Midbrain (tissue), 1 donor: Measurements from ENCODE around the gene ATP5F1D.

Source experiments
- DNase-seq: peaks from one replicate; lab custom pipeline; 2025; lab: John Stamatoyannopoulos, UW

Gene ATP5F1D

DNA sequence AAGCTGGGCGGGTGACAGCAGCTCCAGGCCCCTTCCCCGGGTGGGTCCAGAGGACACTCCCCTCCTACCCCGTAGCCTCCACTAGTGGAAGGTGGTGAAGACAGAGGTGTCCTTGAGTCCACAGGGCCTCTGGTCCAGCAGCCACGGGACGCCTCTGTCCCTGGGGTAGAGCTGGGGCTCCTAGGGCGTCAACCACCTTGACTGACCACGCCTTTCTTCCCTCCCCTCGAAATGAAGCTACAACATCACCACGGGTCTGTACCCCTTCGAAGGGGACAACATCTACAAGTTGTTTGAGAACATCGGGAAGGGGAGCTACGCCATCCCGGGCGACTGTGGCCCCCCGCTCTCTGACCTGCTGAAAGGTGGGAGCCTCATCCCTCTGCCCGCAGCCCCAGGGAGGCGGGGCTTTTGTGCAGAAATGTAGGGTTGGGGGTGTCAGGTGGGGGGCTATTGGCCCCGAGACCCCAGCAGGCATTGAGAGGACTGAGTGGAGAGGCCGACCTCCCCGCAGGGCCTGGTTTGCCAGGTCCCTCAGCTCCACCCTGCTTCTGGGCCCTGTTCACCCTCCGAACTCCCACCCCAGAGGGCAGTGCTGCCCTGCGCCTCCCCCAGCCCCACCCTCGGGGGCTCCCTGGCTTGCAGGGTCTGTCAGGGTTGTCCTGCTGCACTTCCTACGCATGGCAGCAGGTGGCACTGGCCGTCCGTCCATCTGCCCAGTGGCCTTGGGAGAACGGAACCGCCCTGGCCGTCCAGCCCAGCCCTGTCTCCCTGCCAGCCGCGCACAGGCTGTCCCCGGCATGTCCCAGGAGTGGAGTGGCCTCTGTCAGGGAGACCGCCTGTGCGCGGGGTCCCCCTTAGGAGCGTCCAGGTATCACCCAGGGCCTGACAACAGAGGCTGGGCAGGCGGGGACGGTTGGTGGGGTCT, 20.3 kb upstream of the ATP5F1D start:
- DNase-seq: peak; percentile 74

DNA sequence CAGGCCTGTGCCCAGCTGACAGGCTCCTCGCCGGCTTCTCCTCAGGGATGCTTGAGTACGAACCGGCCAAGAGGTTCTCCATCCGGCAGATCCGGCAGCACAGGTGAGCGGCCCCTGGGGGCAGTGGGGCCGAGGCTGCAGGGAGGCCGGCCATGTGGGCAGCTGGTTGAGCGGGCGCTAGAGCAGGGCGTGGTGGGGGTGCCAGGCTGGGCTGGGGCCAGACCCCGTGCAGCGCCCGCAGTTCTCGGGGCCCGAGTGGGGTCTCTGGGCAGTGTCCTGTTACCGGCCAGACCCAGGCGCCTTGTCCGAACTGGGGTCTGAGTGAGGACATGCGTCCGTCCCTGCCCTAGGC, 19.7 kb upstream of the ATP5F1D start:
- no peak for DNase-seq

GRCh38 chr19:1222394-1222793, 19.2 kb upstream of the ATP5F1D start:
- DNase-seq: no peak

GRCh38 chr19:1223018-1223855, 18.3 kb upstream of the ATP5F1D start:
- DNase-seq: no peak

GRCh38 chr19:1224047-1224825, 17.3 kb upstream of the ATP5F1D start:
- DNase-seq: no peak

DNA sequence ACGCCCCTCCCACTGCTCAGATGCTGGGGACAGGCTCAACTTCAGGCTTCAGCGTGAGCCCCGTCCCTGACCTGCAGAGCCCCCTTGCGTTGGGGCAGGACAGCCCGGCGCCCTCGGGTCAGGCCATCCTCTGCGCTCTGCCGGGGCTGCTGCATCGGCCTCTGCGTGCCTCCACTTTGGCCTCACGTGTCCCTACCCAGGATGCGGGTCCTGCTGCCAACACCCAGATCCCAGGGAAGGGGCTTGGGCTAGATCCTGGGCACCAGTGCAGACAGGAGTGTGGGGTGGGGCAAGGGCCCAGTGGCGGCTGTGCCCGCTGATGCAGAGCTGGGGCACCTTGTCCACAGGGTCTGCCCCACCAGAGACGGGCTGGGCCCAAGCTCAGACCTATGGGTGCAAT, 16.7 kb upstream of the ATP5F1D start:
- no peak for DNase-seq

GRCh38 chr19:1225440-1226226, 15.9 kb upstream of the ATP5F1D start:
- DNase-seq: no peak

DNA sequence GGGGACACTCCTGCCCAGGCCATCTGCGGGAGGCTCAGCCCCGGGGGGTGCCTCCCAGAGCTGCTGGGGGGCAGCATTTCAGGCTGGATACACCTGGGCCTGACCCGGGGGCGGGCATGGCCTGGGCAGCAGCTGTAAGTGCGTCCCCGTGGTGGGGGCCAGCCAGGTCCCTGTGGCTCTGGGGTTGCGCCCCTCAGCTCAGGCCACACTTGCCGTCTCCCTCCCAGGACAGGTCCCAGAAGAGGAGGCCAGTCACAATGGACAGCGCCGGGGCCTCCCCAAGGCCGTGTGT, 15.4 kb upstream of the ATP5F1D start:
- DNase-seq: no peak

DNA sequence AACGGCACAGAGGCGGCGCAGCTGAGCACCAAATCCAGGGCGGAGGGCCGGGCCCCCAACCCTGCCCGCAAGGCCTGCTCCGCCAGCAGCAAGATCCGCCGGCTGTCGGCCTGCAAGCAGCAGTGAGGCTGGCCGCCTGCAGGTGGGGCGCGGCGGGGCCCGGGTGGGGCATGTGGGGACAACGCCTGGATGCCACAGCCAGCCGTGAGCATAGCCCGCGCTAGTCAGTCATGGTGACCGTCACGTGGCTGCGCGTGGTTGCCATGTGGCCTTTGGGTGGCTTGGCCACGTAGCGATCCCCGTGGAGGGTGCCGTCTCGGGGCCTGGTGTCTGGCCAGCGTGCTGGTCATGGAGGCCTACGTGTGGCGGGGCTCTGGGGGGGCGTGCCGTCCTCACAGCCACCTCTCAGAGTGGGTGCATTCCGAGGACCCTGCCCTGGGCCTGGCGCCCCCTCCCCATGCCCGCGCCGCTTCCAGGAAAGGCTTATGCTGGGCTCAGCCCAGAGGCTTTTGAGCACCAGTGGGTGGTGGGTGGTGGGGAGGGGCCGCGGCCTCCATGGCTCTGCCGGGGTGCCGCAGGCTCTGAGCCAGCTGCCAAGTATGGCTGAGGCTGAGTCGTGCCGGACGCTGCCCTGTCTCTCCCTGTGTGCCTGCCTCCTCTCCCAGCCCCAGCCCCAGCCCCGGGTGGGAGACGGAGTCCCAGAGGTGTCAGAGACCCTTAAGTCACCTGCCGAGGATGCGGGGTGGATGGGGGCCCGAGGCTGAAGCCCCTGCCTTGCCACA, 14.8 kb upstream of the ATP5F1D start:
- DNase-seq: no peak

DNA sequence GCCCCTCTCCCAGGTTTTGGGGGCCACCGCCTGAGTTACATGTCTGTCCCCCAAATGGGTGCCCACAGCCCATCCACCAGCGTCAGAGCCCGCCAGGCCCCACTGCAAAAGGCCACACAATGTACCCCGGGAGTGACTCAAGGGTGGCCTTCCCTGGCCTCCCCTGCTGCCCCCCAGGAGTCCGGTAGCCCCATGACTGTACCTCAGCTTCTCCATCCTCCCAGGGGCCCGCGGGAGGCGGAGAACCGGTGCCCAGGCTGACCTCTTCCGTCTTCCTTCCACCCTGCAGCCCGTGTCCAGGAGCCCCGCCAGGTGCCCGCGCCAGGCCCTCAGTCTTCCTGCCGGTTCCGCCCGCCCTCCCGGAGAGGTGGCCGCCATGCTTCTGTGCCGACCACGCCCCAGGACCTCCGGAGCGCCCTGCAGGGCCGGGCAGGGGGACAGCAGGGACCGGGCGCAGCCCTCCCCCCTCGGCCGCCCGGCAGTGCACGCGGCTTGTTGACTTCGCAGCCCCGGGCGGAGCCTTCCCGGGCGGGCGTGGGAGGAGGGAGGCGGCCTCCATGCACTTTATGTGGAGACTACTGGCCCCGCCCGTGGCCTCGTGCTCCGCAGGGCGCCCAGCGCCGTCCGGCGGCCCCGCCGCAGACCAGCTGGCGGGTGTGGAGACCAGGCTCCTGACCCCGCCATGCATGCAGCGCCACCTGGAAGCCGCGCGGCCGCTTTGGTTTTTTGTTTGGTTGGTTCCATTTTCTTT, 14.1 kb upstream of the ATP5F1D start:
- DNase-seq: no peak

- DNase-seq: no peak
Measured at GRCh38 chr19:1228161-1228957, 13.2 kb upstream of the ATP5F1D start.

DNA sequence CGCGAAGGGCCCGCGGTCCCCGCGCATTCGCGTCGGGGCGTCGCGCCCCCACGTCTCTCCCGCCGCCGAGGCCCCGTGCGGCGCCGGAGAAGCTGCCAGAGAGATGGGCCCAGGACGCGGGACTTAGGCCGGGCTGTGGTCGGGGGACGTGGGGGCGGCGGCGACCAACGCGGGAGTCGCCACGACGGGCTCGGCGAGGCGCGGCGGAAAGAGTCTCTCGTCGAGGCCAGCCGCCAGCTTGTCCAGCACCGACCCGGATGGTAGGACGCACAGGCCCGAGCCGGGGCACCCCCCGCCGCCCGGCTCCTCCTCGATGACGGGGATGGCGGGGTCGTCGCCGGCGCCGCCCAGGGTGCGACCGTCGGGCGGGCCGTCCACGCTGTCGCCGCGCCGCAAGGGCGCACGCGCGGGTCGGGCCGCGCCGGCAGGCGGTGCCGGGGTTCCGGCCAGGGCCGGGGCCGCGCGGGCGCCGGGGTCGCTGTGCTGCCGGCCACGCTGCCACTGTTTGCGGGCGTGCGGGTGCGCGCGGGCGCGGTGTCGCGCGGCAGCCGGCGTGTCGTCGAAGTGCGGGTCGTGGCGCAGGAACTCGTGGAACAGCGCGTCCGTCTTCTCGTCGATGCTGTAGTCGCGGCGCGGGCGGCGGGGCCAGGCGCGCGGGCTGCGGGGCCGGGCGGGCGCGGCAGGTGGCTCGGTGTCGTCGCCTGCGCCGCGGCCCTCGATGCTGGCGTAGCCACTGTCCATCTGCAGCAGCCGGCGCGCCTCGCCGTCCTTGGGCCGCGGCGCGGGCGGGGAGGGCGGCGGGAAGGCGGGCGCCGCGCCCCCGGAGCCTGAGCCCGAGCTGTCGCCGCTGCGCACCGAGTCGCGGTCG, 12.3 kb upstream of the ATP5F1D start:
- DNase-seq: no peak

DNA sequence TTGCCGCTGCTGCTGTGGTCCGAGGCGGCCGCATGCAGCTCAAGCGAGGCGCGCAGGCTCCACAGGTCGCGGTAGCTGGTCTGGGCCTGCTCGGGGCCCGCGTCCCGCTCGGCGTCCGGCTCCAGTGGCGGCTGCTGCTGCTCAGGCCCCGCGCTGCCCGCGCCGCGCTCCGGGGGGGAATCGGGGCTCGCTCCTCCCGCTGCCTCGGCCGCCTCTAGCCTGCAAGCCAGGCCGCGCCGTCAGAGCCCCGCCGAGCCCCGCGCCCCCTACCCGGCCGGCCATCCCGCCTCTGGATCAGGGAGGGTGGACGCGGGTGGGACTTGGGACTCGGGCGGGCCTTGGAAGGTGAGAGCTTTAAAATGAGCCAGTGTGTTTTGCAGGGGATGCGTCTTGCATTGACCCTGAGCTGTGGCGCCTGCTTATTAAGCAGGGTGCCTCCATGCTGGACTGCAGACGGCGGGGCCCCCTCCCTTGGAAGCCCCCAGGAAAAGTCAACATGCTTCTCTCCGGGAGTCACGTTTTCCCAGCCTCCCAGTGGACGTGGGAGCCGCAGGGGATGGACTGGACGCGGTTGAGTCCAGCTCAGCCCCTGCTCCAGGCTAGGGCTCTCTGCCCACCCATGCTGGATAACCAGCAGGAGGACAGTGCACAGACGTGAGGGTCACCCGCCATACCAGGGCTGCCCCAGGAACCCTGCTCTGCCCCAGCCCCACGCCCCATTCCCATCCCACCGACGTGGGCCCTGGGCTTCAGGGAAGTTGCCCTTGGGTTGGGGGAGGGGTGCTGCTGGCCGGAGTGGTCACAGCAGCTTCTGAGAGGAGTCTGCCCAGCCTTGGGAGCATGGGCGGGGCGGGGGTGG, 11.4 kb upstream of the ATP5F1D start:
- no peak for DNase-seq

GRCh38 chr19:1230783-1231489, 10.6 kb upstream of the ATP5F1D start:
- no peak for DNase-seq

DNA sequence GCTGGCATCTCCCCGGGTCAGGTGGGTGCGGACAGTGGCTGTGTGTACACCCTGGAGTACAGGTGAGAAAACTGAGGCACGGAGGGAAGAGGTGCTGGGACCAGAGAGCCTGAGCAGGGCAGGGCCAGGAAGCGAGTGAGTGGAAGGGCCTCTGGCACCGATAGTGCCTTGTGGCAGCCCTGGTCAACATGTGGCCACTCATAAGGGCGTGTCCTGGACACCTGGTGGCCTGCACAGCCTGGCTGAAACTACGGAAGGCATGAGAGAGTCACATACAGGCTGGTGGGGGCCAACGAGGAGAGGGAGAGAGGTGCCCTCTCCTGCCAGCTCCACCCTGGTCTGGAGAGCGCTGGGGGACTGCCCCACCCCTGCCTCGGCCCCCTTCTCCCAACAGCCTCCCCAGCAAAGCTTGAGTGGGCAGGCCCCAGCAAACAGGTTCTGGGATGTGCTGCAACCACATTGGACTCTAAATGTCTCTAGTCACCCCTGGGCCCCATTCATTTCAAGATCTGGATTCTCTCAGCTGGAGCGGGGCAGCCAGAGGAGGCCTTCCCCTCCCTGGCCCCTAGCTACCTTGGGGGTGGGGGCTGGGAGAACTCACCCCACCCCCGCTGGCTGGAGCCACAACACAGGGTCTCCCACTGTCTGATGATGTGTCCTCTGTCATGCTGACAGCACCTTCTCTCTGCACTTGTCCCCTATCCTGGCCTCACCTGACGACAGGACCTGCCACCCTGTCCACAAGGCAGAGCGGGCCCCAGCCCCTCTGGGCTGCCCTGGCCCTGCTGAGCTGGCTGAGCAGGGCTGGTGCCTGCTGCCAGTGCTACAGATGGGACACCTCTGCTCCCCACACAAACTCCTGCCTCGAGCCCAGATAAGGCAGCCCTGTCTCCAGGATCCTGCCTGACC, 9.6 kb upstream of the ATP5F1D start:
- no peak for DNase-seq

DNA sequence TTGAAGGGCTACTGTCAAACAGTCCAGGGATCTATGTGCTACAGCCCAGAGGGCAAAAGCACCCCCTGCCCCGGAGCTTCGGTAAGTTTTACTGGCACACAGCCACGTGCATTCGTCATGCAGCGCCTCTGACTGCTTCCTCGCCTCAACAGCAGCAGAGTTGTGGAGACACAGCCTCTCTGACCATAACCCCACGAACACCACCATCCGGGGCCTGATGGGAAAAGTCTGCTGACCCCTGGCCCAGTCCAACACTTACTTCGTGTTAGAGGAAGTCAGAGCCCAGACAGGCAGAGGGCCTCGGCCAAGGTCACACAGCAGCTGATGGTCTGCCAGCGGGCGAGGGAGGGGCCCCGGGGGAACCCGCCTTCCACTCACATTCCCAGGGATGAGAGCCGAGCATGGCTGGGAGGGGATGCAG, 8.9 kb upstream of the ATP5F1D start:
- no peak for DNase-seq
